NCI-H187 (cell line): ENCODE data around the gene BPIFB3.

Source experiments
- DNase-seq, 2 experiments: peaks; one replicate each; lab custom pipeline; 2025; lab: John Stamatoyannopoulos, UW

Gene BPIFB3

DNA sequence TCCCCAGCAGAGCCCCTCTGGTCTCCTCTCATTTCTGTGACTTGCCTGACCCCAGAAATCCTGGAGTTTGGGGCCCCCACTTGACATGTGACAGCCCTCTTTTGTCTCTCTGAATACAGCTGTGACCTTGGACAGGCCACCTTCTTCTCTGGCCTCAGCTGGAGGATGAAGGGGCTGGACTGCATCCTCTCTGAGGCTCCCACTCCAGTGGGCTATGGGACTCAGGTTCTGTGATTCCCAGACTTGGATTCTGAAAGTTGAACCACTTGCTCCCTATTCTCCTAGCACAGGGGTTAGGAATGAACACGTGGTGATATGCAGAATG, 9.1 kb downstream of the BPIFB3 start:
- DNase-seq = no peak

- DNase-seq = no peak
These were observed 9.6 kb downstream of the BPIFB3 start for GRCh38 chr20:33063271-33063670.

DNA sequence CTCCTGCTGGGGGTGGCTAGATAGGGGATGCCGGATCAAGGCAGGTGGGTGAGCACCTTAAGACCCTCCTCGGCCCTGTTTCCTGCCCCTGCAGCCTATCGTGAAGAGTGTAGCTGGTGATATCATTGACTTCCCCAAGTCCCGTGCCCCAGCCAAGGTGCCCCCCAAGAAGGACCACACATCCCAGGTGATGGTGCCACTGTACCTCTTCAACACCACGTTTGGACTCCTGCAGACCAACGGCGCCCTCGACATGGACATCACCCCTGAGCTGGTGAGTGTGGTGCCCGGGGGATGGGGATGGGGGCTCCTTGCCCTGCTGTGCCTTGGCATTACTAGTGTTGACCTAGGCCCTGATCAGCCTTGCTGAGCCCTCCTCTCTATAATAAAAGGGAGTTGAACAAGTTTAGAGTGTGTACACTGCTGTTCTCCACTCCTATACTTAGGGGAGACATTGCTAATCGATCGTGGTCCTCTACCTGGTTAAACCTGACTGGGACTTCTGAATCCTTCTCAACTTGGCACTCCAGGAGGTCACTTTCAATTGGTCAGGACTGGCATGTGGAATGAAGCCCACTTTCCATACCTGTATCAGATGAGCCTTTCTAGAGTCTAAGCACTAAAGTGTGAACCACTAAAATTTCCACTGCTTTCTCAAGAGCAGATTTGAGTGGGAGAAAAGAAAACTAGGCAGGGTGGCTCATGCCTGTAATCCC, 11.0 kb downstream of the BPIFB3 start:
- DNase-seq = no peak

DNA sequence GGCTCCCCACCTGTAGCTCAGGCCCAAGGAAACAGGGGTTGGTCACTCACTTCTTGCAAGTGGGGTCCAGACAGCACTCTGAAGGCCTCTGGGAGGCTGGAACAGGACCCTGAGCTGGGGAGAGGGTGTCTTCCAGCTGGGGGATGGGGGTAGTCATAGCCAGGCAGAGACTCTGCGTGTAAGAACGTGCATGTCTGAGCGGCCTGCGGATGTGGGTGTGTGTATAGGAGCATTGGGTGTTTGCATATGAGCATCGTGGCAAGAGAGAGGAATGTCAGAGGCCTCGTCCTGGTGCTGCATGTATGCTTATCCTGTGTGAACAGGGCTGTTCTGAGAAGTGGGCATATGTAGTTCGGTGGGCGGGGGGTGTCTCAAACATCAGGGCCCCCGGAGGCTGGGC, 12.1 kb downstream of the BPIFB3 start:
- DNase-seq = no peak

DNA sequence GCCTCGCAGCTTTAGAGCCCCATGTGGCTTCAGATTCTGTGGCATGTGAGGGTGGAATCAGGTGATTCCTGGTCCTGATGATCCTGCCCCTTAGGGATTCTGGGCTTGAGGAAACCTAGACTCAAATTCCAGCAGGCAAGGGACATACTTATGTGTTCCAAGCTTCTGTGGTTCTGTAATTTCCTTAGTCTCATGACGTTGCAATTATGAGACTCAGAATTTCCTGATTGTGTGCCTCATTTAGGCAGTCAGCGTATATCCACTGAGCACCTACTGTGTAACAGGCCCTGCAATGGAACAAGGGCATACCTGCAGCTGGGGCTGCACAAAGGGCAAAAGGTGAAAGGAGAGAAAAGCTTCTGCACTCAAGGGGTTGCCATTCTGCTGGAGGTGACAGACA, 14.1 kb downstream of the BPIFB3 start:
- no peak for DNase-seq

GRCh38 chr20:33068251-33068939, 14.7 kb downstream of the BPIFB3 start:
- DNase-seq = no peak

GRCh38 chr20:33069673-33070072, 16.0 kb downstream of the BPIFB3 start:
- no peak for DNase-seq

- no peak for DNase-seq
These were observed 16.7 kb downstream of the BPIFB3 start for GRCh38 chr20:33070111-33071053.

DNA sequence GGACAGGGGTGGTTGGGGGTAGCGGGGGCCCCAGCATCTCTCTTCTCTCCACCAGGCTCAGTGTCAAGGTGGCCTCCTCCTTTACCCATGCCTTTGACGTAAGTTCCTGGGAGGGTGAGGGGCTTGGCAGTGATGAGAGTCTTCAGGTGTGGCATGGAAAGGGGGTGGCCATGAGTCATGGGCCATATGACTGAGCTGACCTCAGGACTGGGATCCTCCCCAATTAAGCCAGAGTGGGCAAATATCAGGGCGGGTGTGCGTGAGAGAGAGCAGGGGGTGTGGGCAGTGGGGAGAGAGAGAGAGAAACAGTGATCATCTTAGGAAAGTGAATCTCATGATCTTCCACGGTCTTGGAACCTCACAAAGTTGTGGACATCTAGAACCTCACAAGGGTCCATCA, 17.5 kb downstream of the BPIFB3 start:
- DNase-seq = no peak

- DNase-seq = no peak
These were observed 18.7 kb downstream of the BPIFB3 start for GRCh38 chr20:33072362-33072761.

DNA sequence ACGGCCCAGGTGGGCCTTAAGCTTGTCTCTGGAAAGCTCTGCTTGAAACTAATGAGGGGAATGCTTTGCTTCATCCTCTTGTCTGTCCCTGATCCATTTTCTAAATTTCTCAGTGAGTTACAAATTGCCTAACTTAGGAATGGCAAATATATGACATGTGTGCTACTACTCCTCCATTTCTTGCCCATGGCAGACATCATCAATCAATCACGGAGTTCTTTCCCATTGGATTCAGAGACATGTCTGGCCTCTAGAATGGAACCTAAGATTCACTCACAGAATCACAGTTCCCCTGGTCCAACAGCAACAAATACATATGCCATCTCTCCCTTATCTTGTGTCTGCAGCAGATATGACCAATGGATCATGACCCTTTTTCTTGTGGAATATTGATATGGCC, 19.1 kb downstream of the BPIFB3 start:
- DNase-seq = no peak

DNA sequence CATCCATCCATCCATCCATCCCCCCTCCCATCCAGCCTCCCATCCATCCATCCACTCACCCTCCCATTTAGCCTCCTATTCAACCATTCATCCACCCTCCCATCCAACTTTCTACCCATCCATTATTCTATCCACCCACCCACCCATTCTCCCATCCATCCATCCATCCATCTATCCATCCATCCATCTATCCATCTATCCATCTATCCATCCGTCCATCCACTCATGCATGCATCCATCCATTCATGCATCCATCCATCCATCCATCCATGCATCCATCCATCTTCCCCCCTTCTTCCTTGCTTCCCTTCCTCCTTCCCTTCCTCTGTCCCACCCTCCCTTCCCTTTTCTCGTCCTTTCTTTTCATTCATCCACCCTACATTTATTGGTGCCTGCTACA, 21.0 kb downstream of the BPIFB3 start:
- DNase-seq = no peak

DNA sequence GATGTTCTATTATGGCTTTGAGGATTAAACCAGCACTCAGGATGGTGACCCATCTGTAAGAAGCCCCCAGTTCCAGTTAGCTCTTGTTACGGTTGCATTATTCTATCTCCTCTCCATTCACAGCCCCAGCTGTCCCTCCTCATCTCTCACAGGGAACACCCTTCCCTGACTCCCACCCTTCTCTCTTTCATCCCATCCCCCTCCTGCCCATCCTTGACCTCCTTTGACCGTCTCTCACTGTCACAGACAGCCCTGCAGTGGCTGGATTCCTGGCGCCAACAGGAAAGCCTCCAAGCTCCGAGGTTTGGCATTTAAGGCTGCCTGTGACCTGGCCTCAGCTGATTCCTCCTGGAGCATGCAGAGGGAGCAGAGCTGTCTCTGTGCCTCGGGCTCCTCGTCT, 21.6 kb downstream of the BPIFB3 start:
- no peak for DNase-seq

DNA sequence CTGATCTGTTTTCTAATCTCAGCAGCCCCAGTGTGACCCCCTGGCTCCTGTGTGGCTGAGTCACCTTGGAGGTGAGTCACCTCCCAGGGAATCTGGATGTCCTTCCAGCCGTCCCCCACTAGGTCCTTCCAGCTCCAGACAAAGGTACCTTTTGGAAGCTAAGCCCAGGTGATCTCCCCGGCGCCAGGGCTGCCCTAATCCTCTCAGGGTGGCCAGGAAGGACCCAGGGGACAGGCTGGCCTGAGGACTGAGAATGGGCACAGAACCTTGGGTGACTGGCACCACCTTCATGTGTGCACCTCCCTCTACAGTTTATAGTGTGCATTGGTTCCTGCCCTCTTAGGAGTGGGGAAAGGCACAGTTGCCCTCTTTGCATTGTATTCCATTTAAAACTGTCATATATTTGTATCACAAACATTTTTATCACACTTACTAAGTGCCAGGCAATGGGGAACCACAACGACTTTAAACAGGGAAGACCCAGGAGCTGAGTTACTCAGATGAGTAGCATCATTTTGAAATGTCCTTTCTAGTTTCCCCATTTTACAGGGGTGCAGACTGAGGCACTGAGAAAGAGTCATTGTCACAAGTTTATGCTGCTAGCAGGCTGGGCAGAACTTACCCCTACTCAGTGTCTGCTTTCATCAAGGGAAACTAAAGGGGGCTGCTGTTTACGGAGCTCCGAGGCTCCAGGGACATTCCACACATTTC, 23.1 kb downstream of the BPIFB3 start:
- DNase-seq = no peak

DNA sequence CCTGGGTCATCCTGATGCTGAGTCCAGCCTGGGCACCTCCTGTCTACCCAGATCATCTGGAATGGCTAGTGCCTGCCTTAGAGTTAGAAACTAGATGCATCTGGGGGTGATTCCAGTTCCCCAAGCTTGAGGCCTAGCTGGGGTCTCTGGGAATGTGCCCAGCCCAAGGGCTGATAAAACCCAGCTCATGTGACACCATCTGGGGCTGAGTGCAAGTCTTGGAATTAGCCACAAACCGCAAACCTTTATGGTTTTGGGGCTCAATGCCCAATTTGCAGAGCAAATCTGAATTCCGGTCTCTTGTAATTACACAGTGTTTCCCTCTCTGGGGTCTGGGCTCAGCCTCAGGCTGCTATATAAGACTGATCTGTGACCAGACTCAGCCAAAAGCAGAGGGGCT, 25.6 kb downstream of the BPIFB3 start, which contains the start of gene BPIFB4:
BPIFB4 (plus strand) TSS at position 385 of the 400 bp plus-strand sequence. CDS start 1,884 bp downstream, outside the sequence.
- DNase-seq = no peak

DNA sequence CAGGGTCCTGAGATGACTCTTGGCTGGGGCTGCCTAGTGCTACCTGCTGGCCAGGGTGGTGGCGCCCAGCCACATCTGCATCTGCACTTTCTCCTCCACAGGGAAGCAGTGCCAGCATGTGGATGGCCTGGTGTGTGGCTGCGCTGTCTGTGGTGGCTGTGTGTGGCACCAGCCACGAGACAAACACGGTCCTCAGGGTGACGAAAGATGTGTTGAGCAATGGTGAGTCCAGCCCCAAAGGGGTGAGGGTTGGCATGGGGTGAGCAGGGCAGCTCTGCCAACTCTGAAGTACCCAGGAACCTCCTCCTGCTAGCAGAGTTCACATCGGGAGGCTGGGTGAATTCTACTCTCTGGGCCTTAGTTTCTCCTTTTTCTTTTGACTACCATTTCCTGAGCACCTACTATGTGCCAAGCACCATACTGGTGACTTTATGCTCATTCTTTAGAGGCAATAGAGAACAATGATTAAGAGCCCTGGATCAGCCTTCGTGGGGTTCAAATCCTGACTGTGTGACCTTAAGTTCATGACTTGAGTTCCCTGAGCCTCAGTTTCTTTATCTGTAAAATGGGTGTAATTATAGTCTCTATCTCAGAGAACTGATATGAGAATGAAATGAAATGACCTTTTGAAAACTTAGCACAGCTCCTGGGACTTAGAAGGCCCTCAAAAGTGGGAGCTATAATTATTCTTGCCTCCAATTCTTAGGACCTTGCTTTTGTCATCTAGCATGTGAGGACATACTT, 27.9 kb downstream of the BPIFB3 start:
- DNase-seq = no peak

DNA sequence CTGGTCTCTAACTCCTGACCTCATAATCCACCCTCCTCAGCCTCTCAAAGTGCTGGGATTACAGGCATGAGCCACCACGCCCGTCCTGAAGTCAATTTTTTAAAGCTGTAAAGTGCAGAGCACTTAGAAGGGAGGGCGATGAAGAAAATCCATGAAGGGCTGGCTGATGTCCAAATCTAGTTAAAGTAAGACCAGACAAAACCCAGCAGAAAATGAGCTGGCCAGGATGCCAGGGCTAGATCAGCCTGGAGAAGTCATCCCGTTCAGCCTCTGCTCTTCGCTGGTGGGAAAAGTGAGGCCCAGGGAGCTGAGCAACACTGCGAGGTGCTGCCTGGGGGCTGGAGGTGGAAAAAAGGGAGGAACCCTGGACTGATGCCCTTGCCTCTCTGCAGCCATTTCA, 28.8 kb downstream of the BPIFB3 start:
- no peak for DNase-seq

DNA sequence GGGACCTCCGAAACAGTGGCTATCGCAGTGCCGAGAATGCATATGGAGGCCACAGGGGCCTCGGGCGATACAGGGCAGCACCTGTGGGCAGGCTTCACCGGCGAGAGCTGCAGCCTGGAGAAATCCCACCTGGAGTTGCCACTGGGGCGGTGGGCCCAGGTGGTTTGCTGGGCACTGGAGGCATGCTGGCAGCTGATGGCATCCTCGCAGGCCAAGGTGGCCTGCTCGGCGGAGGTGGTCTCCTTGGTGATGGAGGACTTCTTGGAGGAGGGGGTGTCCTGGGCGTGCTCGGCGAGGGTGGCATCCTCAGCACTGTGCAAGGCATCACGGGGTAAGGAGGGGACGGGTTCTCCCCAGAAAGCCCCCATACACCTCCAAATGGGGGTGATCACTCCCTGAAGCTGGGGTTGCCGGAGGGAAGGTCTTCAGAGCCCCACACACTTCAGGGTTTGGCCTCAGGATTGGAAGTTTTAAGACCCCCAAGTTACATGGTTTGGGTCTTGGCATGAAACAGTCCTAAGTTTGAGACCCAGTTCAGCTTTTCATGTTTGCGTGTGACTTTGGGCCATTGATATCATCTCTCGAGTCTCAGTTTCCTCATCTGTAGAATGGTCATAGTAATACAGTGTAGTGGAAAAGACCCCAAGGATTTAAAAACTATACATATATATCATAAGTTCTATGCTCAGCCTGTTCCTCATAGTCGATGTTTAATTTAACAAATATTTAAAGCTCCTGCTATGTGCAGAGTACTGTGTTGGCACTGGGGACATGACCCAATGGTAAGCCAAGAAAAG, 30.0 kb downstream of the BPIFB3 start:
- DNase-seq = no peak

DNA sequence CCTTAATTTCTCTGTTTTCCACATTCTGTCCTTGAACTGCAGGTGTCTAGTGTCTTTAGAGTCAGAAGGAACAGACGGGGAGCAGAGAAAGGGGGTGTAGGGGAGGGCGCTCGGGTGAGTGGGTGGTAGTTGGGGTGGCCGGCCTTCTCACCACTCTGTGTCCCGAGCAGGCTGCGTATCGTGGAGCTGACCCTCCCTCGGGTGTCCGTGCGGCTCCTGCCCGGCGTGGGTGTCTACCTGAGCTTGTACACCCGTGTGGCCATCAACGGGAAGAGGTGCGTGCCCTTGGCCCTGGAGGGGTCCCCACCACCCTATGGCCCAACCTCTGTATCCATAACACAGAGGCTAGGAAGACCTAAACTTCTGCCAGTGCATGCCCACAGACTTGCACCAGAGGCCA, 31.0 kb downstream of the BPIFB3 start:
- no peak for DNase-seq

DNA sequence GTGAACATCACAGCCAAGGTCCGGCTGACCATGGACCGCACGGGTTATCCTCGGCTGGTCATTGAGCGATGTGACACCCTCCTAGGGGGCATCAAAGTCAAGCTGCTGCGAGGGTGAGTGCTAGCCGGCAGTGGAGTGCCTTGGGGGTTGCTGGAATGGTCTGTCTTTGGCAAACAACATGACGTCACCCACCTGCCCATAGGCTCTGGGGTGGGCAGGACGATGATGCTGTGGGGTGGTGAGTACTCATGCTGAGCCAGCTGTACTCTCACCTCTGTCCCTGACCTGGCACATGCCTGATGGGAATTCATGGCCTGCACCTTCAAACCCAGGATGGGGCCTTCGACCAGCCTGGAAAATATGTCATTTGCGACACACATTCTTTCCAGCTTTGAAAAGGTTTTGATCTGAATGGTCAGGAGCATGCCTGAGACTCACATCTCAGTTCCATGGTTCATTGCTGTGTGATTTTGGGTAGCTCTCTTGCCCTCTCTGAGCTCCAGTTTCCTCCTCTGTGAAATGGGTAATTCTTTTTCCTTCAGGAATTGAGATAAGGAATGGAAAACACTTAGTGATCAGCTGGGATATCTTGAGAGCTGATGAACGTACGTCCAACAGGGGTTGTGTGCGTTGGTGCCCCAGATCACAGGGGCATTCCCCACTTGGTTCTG, 32.5 kb downstream of the BPIFB3 start:
- DNase-seq = no peak
